ENCODE results near the gene JAK1.

Gene JAK1

GRCh38 chr1:64936956-64937355, 29.4 kb downstream of the JAK1 start:
- Histone ChIP-seq H3K9me3 (replicated peaks; ENCODE audit: insufficient read depth, low read length) (no peaks in the 10 kb centered on the region), H4K20me1 (ENCODE audit: insufficient read depth, low read length) (peaks cover 8% of the 10 kb centered on the region; the same call in 1 of the 2 replicates), H3K4me3 (ENCODE audit: low read length) (no peak overlapping the region), H2AFZ (ENCODE audit: low read length) (no peak overlapping the region), H3K4me2 (ENCODE audit: low read depth, low read length) (no peak overlapping the region), H3K27ac (ENCODE audit: low read length) (no peak overlapping the region), H3F3A (ENCODE audit: insufficient read depth, low read length) (no peaks in the 10 kb centered on the region), H3K27me3 (replicated peaks; ENCODE audit: insufficient read depth, low read length) (no peaks in the 10 kb centered on the region), H3K4me1 (ENCODE audit: low read length) (peaks cover 14% of the 10 kb centered on the region), H3K79me2 (ENCODE audit: low read length) (peaks cover 99% of the 10 kb centered on the region), H3K36me3 (replicated peaks; ENCODE audit: insufficient read depth, low read length) (no peaks in the 10 kb centered on the region), H3K9me2 (replicated peaks; ENCODE audit: insufficient read depth, low read length) (no peaks in the 10 kb centered on the region), H3K9ac (ENCODE audit: low read length) (no peak overlapping the region)
- DNase-seq, result no peak
- TF ChIP-seq EZH2 (optimal IDR thresholded peaks at IDR 0.05; ENCODE audit: low read depth, low read length), result no peak
- TF ChIP-seq CTCF (IDR thresholded peaks at IDR 0.05; ENCODE audit: low read length), result no peak
- no peak for TF ChIP-seq EZH2phosphoT487 (IDR thresholded peaks at IDR 0.05; ENCODE audit: low read length)

GRCh38 chr1:64935551-64936155, 30.7 kb downstream of the JAK1 start:
- peaks cover 96% of the 10 kb centered on the region for H3K79me2 ChIP-seq (ENCODE audit: low read length)
- H3K9me2 ChIP-seq (replicated peaks; ENCODE audit: insufficient read depth, low read length), result no peaks in the 10 kb centered on the region
- no peaks in the 10 kb centered on the region for H3K27me3 ChIP-seq (replicated peaks; ENCODE audit: insufficient read depth, low read length)
- no peak overlapping the region for H3K27ac ChIP-seq (ENCODE audit: low read length)
- no peak overlapping the region for H2AFZ ChIP-seq (ENCODE audit: low read length)
- DNase-seq, result no peak
- no peaks in the 10 kb centered on the region for H3F3A ChIP-seq (ENCODE audit: insufficient read depth, low read length)
- H3K9ac ChIP-seq (ENCODE audit: low read length), result no peak overlapping the region
- no peak overlapping the region for H3K4me3 ChIP-seq (ENCODE audit: low read length)
- H4K20me1 ChIP-seq (ENCODE audit: insufficient read depth, low read length), result peaks cover 8% of the 10 kb centered on the region; the same call in 1 of the 2 replicates
- no peak overlapping the region for H3K4me2 ChIP-seq (ENCODE audit: low read depth, low read length)
- TF ChIP-seq CTCF (IDR thresholded peaks at IDR 0.05; ENCODE audit: low read length) (no peak), EZH2 (optimal IDR thresholded peaks at IDR 0.05; ENCODE audit: low read depth, low read length) (no peak), EZH2phosphoT487 (IDR thresholded peaks at IDR 0.05; ENCODE audit: low read length) (no peak)
- H3K4me1 ChIP-seq (ENCODE audit: low read length), result peaks cover 12% of the 10 kb centered on the region
- no peaks in the 10 kb centered on the region for H3K36me3 ChIP-seq (replicated peaks; ENCODE audit: insufficient read depth, low read length)
- H3K9me3 ChIP-seq (replicated peaks; ENCODE audit: insufficient read depth, low read length), result no peaks in the 10 kb centered on the region

GRCh38 chr1:64934878-64935275, 31.5 kb downstream of the JAK1 start:
- Histone ChIP-seq H3K4me3 (ENCODE audit: low read length) (no peak overlapping the region), H2AFZ (ENCODE audit: low read length) (no peak overlapping the region), H3K36me3 (replicated peaks; ENCODE audit: insufficient read depth, low read length) (no peaks in the 10 kb centered on the region), H4K20me1 (ENCODE audit: insufficient read depth, low read length) (peaks cover 8% of the 10 kb centered on the region; the same call in 1 of the 2 replicates), H3K27me3 (replicated peaks; ENCODE audit: insufficient read depth, low read length) (no peaks in the 10 kb centered on the region), H3K79me2 (ENCODE audit: low read length) (peaks cover 93% of the 10 kb centered on the region), H3K4me1 (ENCODE audit: low read length) (peaks cover 9% of the 10 kb centered on the region), H3F3A (ENCODE audit: insufficient read depth, low read length) (no peaks in the 10 kb centered on the region), H3K9me3 (replicated peaks; ENCODE audit: insufficient read depth, low read length) (no peaks in the 10 kb centered on the region), H3K4me2 (ENCODE audit: low read depth, low read length) (no peak overlapping the region), H3K27ac (ENCODE audit: low read length) (no peak overlapping the region), H3K9me2 (replicated peaks; ENCODE audit: insufficient read depth, low read length) (no peaks in the 10 kb centered on the region), H3K9ac (ENCODE audit: low read length) (no peak overlapping the region)
- no peak for DNase-seq
- TF ChIP-seq EZH2phosphoT487 (IDR thresholded peaks at IDR 0.05; ENCODE audit: low read length) (no peak), CTCF (IDR thresholded peaks at IDR 0.05; ENCODE audit: low read length) (no peak), EZH2 (optimal IDR thresholded peaks at IDR 0.05; ENCODE audit: low read depth, low read length) (no peak)

Measured in MM.1S (cell line).